Pancreas (tissue), 10 donors: ENCODE results near the gene NBEAL2. TPM values are rescaled to one million over a fixed set of nuclear protein-coding genes. Genes with fewer than 3 reads are reported as not detected.

Experiments used
- ATAC-seq, 4 donors: fragments of 200-7000 bp; cut with Tn5 transposase; one replicate each; pipeline versions ENCODE4 v1.8.0 to v1.9.1; 2020; ENCODE audit warnings: mild to moderate bottlenecking in 4 of 4, moderate library complexity in 4 of 4
- DNase-seq, 6 donors: peaks; one replicate each; pipeline ENCODE4 v3.0.0-alpha.2; 2020
- FAIRE-seq: peaks from 2 replicates; lab custom pipeline; 2012; peaks lifted over from hg19 to GRCh38; lab: Jason Lieb, UNC
- H3K27ac ChIP-seq, 4 donors: fragments of 200-600 bp; sonication (generic); 1 replicate in 3 of 4; 2 replicates in 1 of 4; pipeline versions ENCODE4 v1.5.0 to v1.8.0; 2020
- H3K27me3 ChIP-seq, 4 donors: fragments of 200-600 bp; one replicate each; pipeline ENCODE4 v1.8.0; 2021
- H3K36me3 ChIP-seq, 3 donors: fragments of 200-600 bp; sonication (generic) in 1 of 3; one replicate each; pipeline versions ENCODE4 v1.5.0 to v1.8.0; 2020 to 2021
- H3K4me1 ChIP-seq, 3 donors: fragments of 200-600 bp; one replicate each; pipeline ENCODE4 v1.8.0; 2021
- H3K4me3 ChIP-seq, 4 donors: fragments of 200-600 bp; sonication (generic) in 2 of 4; one replicate each; pipeline versions ENCODE4 v1.5.0 to v1.8.0; 2020 to 2021
- H3K9me3 ChIP-seq, 4 donors: fragments of 200-600 bp; one replicate each; pipeline ENCODE4 v1.8.0; 2021
- WGBS, 2 donors: extraction: QIAGEN DNeasy Blood & Tissue Kit; methylation state at CpG; one replicate each; pipeline ENCODE4 v1.1.7; 2013; 5-methylcytosine and 5-hydroxymethylcytosine counted together
- intact Hi-C, 3 donors: fragments of 100-400 bp; cut with DNase I; formaldehyde crosslinking; loops; one replicate each; pipeline versions ENCODE4 v1.11.1 to v1.14.2; 2022
- polyA plus RNA-seq, 2 donors: library from polyadenylated mRNA; stranded (reverse); fragments of 200-250 nt; gene quantifications; one replicate each; pipeline ENCODE4 v1.2.3, GENCODE V29; 2013
- total RNA-seq, 6 donors: library from RNA; stranded (reverse); fragmentation: NEBNext Ultra II Directional in 4 of 6; extraction: Animal tissue kit (Norgen Biotek cat#: 25700) in 4 of 6; gene quantifications; one replicate each; pipeline versions ENCODE4 v1.2.1 to v1.2.4, GENCODE V29; 2021 to 2023
- TF ChIP-seq, protein P1 (sequence below), 4 donors: fragments of 200-600 bp; sonication (generic) in 3 of 4; IDR thresholded peaks; one replicate each; pipeline versions ENCODE4 v1.5.0 to v1.8.0; 2021; ENCODE audit warnings: antibody characterized with exemption in 4 of 4
- donor health status: healthy with polysubstance abuse.
- donor health status: DM: no; HTN: no; CAD: no; lungs with moderate emphysema.
- donor health status: DM: no; HTN: no; CAD: no.
- donor health status: control.
- donor health status: control.
- donor health status: Bipolar disorder and iron deficiency.
- donor health status: DM: yes; HTN: yes; CAD: no.
- donor health status: DM: no; HTN: no; CAD: no.
- donor health status: DM: no; HTN: no; CAD: no.
- donor health status: DM: yes; HTN: yes; CAD: no.

Gene NBEAL2
- total and polyA plus RNA-seq, 8 donors: 30.6 to 265 (median 46.0) TPM

DNA sequence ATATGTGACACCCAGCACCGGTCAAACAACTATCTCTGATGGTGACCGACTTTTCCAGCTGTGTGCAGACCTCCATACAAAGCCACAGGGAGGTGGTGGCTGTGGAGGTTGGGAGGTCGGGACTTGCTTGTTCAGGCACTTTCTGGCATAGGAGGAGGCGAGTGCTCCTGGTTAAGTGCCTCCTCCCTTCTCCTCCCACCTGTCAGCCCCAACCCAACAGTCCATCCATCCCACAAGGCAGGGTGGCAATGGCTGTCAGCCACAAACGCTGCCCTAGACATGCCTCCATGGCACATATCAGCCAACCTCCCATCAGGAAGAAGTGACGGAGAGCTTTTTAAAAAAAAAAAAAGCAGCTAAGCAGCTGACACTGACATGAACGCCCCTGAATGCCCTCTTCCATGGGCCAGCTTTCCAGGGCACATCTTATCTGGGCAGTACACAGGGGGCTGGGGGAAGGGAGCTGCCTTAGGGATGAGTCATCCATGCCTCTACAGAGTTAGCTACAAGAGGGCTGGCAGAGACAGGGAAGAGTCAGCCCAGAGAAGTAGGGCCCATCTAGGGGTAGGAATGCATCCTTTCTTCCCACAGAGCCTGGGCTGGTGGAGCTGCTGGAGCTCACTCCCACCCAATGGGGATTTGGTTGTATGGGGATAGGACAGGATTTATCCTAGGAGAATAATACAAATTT is 44.2 kb upstream of the NBEAL2 start:
- WGBS, 2 donors: 34 to 38% methylated on average over 7 of the region's 7 CpGs
- Histone ChIP-seq H3K4me3 (no peak overlapping the region), H3K36me3 (peaks cover 0 to 4% (median 0%) of the 10 kb centered on the region in 3 donors), H3K27me3 (no peaks in the 10 kb centered on the region), H3K9me3 (no peaks in the 10 kb centered on the region), H3K27ac (peak overlapping the region; percentile 54 to 72 (median 64)), H3K4me1 (peaks cover 87 to 96% (median 91%) of the 10 kb centered on the region in 3 donors)
- intact Hi-C loops: loop anchor here in 1 of 3 donors (5.0 kb wide), 1 partner anchor 37 kb away; no protein-coding TSS in a partner anchor
- TF ChIP-seq, protein P1, sequence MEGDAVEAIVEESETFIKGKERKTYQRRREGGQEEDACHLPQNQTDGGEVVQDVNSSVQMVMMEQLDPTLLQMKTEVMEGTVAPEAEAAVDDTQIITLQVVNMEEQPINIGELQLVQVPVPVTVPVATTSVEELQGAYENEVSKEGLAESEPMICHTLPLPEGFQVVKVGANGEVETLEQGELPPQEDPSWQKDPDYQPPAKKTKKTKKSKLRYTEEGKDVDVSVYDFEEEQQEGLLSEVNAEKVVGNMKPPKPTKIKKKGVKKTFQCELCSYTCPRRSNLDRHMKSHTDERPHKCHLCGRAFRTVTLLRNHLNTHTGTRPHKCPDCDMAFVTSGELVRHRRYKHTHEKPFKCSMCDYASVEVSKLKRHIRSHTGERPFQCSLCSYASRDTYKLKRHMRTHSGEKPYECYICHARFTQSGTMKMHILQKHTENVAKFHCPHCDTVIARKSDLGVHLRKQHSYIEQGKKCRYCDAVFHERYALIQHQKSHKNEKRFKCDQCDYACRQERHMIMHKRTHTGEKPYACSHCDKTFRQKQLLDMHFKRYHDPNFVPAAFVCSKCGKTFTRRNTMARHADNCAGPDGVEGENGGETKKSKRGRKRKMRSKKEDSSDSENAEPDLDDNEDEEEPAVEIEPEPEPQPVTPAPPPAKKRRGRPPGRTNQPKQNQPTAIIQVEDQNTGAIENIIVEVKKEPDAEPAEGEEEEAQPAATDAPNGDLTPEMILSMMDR (IDR thresholded peaks at IDR 0.05): peak in 2 of 4 donors; percentile 6 to 18
- peak; percentile 80 to 85 (median 83) for ATAC-seq
- DNase-seq: peak in 5 of 6 donors; percentile 82 to 92 (median 87)
- FAIRE-seq: no peak

DNA sequence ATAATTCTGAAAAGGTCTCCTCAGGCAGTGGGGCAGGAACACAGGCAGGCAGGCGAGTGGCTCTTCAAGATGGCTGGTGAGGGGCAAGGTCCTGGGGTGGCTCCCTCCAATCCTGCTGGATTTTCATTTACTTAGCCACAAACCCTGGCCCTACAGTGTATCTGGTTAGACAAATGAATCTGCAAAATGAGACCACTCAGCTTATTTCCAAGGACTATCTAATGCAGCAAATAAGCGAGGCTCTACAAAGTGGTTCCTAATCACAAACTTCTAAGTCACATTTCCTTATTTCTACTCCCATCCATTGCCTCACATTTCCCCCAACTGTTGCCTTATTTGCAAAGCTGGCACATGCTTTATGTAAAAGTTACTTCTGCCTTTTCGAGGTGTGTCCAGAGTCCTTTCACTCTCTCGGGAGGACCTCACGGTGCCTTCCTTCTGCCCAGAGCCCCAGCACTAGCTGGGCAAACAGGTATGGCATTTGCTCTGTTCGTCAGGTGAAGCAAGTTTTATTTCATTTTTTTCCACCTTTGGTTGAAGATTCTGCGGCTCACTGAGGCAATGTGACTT is 43.4 kb upstream of the NBEAL2 start:
- peaks cover 79 to 88% (median 87%) of the 10 kb centered on the region in 3 donors for H3K4me1 ChIP-seq
- ATAC-seq (no peak), FAIRE-seq (no peak), DNase-seq (no peak)
- no peaks in the 10 kb centered on the region for H3K27me3 ChIP-seq
- H3K27ac ChIP-seq: peak overlapping the region; percentile 54 to 72 (median 64)
- peaks cover 0 to 11% (median 0%) of the 10 kb centered on the region in 3 donors for H3K36me3 ChIP-seq
- no peak overlapping the region for H3K4me3 ChIP-seq
- TF ChIP-seq, protein P1 (IDR thresholded peaks at IDR 0.05): no peak
- 72 to 76% methylated on average over 7 of the region's 7 CpGs for WGBS, 2 donors
- no peaks in the 10 kb centered on the region for H3K9me3 ChIP-seq
- intact Hi-C loops: loop anchor here in 1 of 3 donors (5.0 kb wide), 1 partner anchor 36 kb away; no protein-coding TSS in a partner anchor

DNA sequence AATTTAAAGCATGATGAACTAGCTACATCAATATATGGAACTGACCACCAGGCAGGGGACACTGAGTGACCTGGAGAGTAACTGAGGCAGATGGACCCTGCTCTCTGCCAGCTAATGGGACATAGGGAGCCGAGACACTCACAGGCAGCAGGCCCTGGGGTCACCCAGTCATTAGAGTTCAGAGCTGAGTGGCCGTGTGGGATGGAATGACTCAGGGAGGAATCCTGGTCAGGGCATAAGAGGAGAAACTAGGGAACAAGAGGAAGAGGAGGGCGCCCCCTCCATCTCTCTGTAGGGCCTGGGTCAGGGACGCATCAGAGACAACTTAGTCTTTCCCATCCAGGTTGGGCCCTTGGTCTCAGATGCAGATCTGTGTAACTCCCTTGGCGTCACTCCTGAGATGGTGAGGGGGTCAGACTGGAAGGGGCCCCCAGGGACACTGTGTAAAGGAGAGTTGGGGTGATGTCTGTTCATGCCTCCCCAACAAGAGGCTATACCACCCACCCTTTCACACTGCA is 42.7 kb upstream of the NBEAL2 start:
- Histone ChIP-seq H3K27me3 (no peaks in the 10 kb centered on the region), H3K4me1 (peaks cover 76 to 85% (median 84%) of the 10 kb centered on the region in 3 donors), H3K27ac (peak overlapping the region in 3 of 4 donors; percentile 60 to 72 (median 67)), H3K4me3 (no peak overlapping the region), H3K9me3 (no peaks in the 10 kb centered on the region), H3K36me3 (peaks cover 0 to 11% (median 0%) of the 10 kb centered on the region in 3 donors)
- peak in 1 of 6 donors; percentile 15 for DNase-seq
- TF ChIP-seq, protein P1 (IDR thresholded peaks at IDR 0.05): no peak
- FAIRE-seq: no peak
- intact Hi-C loops: loop anchor here in 1 of 3 donors (5.0 kb wide), 1 partner anchor 36 kb away; no protein-coding TSS in a partner anchor
- 89 to 97% methylated on average over 5 of the region's 5 CpGs for WGBS, 2 donors
- no peak for ATAC-seq

DNA sequence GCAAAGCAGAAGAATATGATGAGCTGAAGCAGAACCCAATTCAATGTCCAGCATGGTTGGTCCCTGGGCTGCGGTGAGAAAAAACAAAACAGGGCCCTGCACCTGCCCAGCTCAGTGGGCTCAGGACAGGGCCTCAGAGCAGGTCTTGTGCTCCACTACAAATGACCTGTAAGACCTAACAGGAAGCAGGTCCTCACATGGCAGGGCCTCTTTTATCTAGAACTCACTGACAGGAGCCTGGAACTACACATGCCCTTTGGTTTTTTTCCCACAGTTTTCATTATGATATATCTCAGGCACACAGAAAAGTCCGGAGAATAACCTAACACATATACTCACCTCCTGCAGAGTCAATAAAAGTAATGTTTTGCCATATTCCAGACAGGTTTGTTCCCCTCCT is 41.3 kb upstream of the NBEAL2 start:
- Histone ChIP-seq H3K9me3 (no peaks in the 10 kb centered on the region), H3K27me3 (no peaks in the 10 kb centered on the region), H3K36me3 (peaks cover 0 to 11% (median 0%) of the 10 kb centered on the region in 3 donors), H3K4me1 (peaks cover 76 to 85% (median 84%) of the 10 kb centered on the region in 3 donors), H3K27ac (peak overlapping the region in 3 of 4 donors; percentile 57 to 67 (median 60)), H3K4me3 (no peak overlapping the region)
- FAIRE-seq: no peak
- WGBS, 2 donors: 28 to 29% methylated on average over 2 of the region's 2 CpGs
- TF ChIP-seq, protein P1 (IDR thresholded peaks at IDR 0.05): no peak
- peak in 3 of 6 donors; percentile 34 to 61 (median 38) for DNase-seq
- ATAC-seq: peak; percentile 9 to 52 (median 34)
- intact Hi-C loops: loop anchor here in 1 of 3 donors (5.0 kb wide), 1 partner anchor 34 kb away; no protein-coding TSS in a partner anchor
